B cell (primary cell): Measurements from ENCODE around the gene POFUT2. TPM values are rescaled to one million over a fixed set of nuclear protein-coding genes. Genes with fewer than 3 reads are reported as not detected.

ENCODE experiments used
- ATAC-seq: fragments of 200-7000 bp; cut with Tn5 transposase; one replicate; pipeline ENCODE4 v1.10.0; 2021; ENCODE audit warnings: low read depth, mild to moderate bottlenecking, moderate number of reproducible peaks, moderate library complexity
- CTCF ChIA-PET: fragments of 350-600 bp; sonication (Branson Sonifier 250); formaldehyde crosslinking; loops from one replicate; lab custom pipeline; 2021; ENCODE audit warnings: antibody characterized with exemption, inconsistent platforms; lab: Charles Lee
- POLR2A ChIA-PET: fragments of 350-600 bp; sonication (Branson Sonifier 250); formaldehyde crosslinking; loops from one replicate; lab custom pipeline; 2021; ENCODE audit warnings: antibody characterized with exemption; lab: Charles Lee
- DNase-seq: peaks from one replicate; pipeline ENCODE4 v3.0.0; 2013
- H2AFZ ChIP-seq: 2 replicates; pipeline ENCODE4 v1.6.1; 2012; ENCODE audit warnings: mild to moderate bottlenecking, low read depth, low read length; ENCODE audit not compliant: insufficient read depth, poor library complexity, severe bottlenecking
- H3K27ac ChIP-seq, 2 donors: 1 replicate in 1 of 2; 2 replicates in 1 of 2; pipeline ENCODE4 v1.5.1; 2012 to 2013; ENCODE audit warnings: low read length in 2 of 2, mild to moderate bottlenecking in 2 of 2, moderate library complexity in 1 of 2
- H3K27me3 ChIP-seq, 4 experiments: fragments of 200-600 bp in 1 of 4; sonication (generic) in 1 of 4; replicated peaks in 1 of 4; 1 replicate in 2 of 4; 2 replicates in 2 of 4; pipeline versions ENCODE4 v1.6.1 to v1.7.0; 2013 to 2016; ENCODE audit warnings: low read length in 3 of 4, mild to moderate bottlenecking in 2 of 4, mixed read lengths in 1 of 4, moderate library complexity in 1 of 4; ENCODE audit not compliant: insufficient read depth in 4 of 4, control insufficient read depth in 3 of 4; ENCODE audit errors: control extremely low read depth in 1 of 4
- H3K36me3 ChIP-seq, 2 experiments: replicated peaks in 1 of 2; 1 replicate in 1 of 2; 2 replicates in 1 of 2; pipeline versions ENCODE4 v1.6.1 to v1.7.1; 2013; ENCODE audit warnings: low read length in 1 of 2; ENCODE audit not compliant: insufficient read depth in 2 of 2, control insufficient read depth in 1 of 2; ENCODE audit errors: control extremely low read depth in 1 of 2, extremely low read depth in 1 of 2
- H3K4me1 ChIP-seq, 2 donors: fragments of 200-600 bp in 1 of 2; sonication (generic) in 1 of 2; 1 replicate in 1 of 2; 2 replicates in 1 of 2; pipeline versions ENCODE4 v1.5.1 to v1.6.1; 2013 to 2017; ENCODE audit warnings: low read length in 2 of 2; ENCODE audit not compliant: control insufficient read depth in 2 of 2, insufficient read depth in 2 of 2
- H3K4me2 ChIP-seq: replicated peaks from 2 replicates; pipeline ENCODE3; 2012; ENCODE audit warnings: mild to moderate bottlenecking, low read depth, low read length; ENCODE audit not compliant: poor library complexity, severe bottlenecking
- H3K4me3 ChIP-seq, 5 experiments: fragments of 200-600 bp in 1 of 5; sonication (generic) in 1 of 5; 1 replicate in 3 of 5; 2 replicates in 2 of 5; pipeline versions ENCODE4 v1.5.1 to v1.7.0; 2011 to 2016; ENCODE audit warnings: low read length in 4 of 5, mild to moderate bottlenecking in 4 of 5, low read depth in 2 of 5, control low read depth in 1 of 5, moderate library complexity in 1 of 5; ENCODE audit not compliant: insufficient read depth in 1 of 5; ENCODE audit errors: control extremely low read depth in 1 of 5, extremely low read depth in 1 of 5
- H3K79me2 ChIP-seq: fragments of 200-600 bp; sonication (generic); one replicate; pipeline ENCODE4 v1.6.0; 2016; ENCODE audit warnings: low read length; ENCODE audit not compliant: control insufficient read depth, insufficient read depth
- H3K9ac ChIP-seq: fragments of 200-600 bp; sonication (generic); 2 replicates; pipeline ENCODE4 v1.6.1; 2017; ENCODE audit warnings: mild to moderate bottlenecking, low read length, moderate library complexity
- H3K9me3 ChIP-seq, 3 donors: one replicate each; pipeline versions ENCODE4 v1.6.1 to v1.7.1; 2013; ENCODE audit warnings: low read length in 2 of 3; ENCODE audit not compliant: control insufficient read depth in 2 of 3, insufficient read depth in 1 of 3; ENCODE audit errors: control extremely low read depth in 1 of 3
- H4K20me1 ChIP-seq: 2 replicates; pipeline ENCODE4 v1.6.0; 2012; ENCODE audit warnings: mild to moderate bottlenecking, low read length; ENCODE audit not compliant: insufficient read depth, control insufficient read depth, poor library complexity, severe bottlenecking
- H3K27ac Mint-ChIP-seq: one replicate; pipeline ENCODE4 v1.8.0; 2021; ENCODE audit warnings: mixed read lengths
- H3K27me3 Mint-ChIP-seq: one replicate; pipeline ENCODE4 v1.8.0; 2021; ENCODE audit warnings: mixed read lengths
- H3K4me1 Mint-ChIP-seq: one replicate; pipeline ENCODE4 v1.8.0; 2021; ENCODE audit warnings: mixed read lengths
- H3K4me3 Mint-ChIP-seq: one replicate; pipeline ENCODE4 v1.8.0; 2021; ENCODE audit warnings: mixed read lengths
- H3K9me3 Mint-ChIP-seq: one replicate; pipeline ENCODE4 v1.8.0; 2022; ENCODE audit warnings: mixed read lengths; ENCODE audit not compliant: insufficient read depth
- EZH2 ChIP-seq: IDR thresholded peaks from 2 replicates; pipeline ENCODE4 v1.6.1; 2012; ENCODE audit warnings: borderline replicate concordance, low read depth, mild to moderate bottlenecking, moderate library complexity, low read length; ENCODE audit not compliant: insufficient read depth, poor library complexity, severe bottlenecking
- WGBS: methylation state at CpG from one replicate; pipeline ENCODE4 v1.1.5; 2013; ENCODE audit warnings: missing lambda C conversion rate; ENCODE audit not compliant: insufficient coverage; 5-methylcytosine and 5-hydroxymethylcytosine counted together
- intact Hi-C: fragments of 100-400 bp; cut with micrococcal nuclease; formaldehyde crosslinking; loops from one replicate; pipeline ENCODE4 v1.10.0; 2022
- polyA plus RNA-seq: library from polyadenylated mRNA; depleted of rRNA; stranded (reverse); fragments of >200 nt; gene quantifications from 2 replicates; pipeline ENCODE4 v1.2.3, GENCODE V29; 2012
- total RNA-seq, 2 donors: library from RNA; stranded (reverse); fragments of 120-200 nt in 1 of 2; gene quantifications; 1 replicate in 1 of 2; 2 replicates in 1 of 2; pipeline versions ENCODE4 v1.2.3 to v1.2.4, GENCODE V29; 2013 to 2022
- TF ChIP-seq, protein P1 (sequence below): fragments of 200-600 bp; IDR thresholded peaks from one replicate; pipeline ENCODE4 v1.8.0; 2022; ENCODE audit warnings: antibody characterized with exemption, mild to moderate bottlenecking

Gene POFUT2
- total and polyA plus RNA-seq, 2 donors (not counting 1 experiment from before 2014, with no cell fraction given): 38.3 to 41.8 TPM

- Histone ChIP-seq H3K4me3 (no peak overlapping the region), H3K4me1 (peaks cover 9 to 10% of the 10 kb centered on the region in 2 donors), H3K9ac (no peak overlapping the region), H3K27me3 (peaks cover 0 to 46% (median under 1%) of the 10 kb centered on the region in 4 experiments), H3K27ac (no peak overlapping the region), H3K9me3 (no peaks in the 10 kb centered on the region), H4K20me1 (no peaks in the 10 kb centered on the region), H3K36me3 (no peaks in the 10 kb centered on the region), H3K79me2 (no peaks in the 10 kb centered on the region), H3K4me2 (no peak overlapping the region), H2AFZ (no peak overlapping the region)
- ATAC-seq: no peak
- ChIA-PET CTCF (no interaction called here), POLR2A (no interaction called here)
- WGBS: 87% methylated on average over 27 of the region's 27 CpGs
- H3K9me3 Mint-ChIP-seq: no peaks in the 10 kb centered on the region
- intact Hi-C loops: no loop called here
- DNase-seq: no peak
- no peak overlapping the region for H3K27ac Mint-ChIP-seq
- TF ChIP-seq, protein P1, sequence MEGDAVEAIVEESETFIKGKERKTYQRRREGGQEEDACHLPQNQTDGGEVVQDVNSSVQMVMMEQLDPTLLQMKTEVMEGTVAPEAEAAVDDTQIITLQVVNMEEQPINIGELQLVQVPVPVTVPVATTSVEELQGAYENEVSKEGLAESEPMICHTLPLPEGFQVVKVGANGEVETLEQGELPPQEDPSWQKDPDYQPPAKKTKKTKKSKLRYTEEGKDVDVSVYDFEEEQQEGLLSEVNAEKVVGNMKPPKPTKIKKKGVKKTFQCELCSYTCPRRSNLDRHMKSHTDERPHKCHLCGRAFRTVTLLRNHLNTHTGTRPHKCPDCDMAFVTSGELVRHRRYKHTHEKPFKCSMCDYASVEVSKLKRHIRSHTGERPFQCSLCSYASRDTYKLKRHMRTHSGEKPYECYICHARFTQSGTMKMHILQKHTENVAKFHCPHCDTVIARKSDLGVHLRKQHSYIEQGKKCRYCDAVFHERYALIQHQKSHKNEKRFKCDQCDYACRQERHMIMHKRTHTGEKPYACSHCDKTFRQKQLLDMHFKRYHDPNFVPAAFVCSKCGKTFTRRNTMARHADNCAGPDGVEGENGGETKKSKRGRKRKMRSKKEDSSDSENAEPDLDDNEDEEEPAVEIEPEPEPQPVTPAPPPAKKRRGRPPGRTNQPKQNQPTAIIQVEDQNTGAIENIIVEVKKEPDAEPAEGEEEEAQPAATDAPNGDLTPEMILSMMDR: no peak
- TF ChIP-seq EZH2: no peak
- no peak overlapping the region for H3K4me3 Mint-ChIP-seq
- peaks cover 11% of the 10 kb centered on the region for H3K27me3 Mint-ChIP-seq
- H3K4me1 Mint-ChIP-seq: peaks cover 8% of the 10 kb centered on the region
Observed at GRCh38 chr21:45324489-45325205, 37.0 kb upstream of the POFUT2 start.

DNA sequence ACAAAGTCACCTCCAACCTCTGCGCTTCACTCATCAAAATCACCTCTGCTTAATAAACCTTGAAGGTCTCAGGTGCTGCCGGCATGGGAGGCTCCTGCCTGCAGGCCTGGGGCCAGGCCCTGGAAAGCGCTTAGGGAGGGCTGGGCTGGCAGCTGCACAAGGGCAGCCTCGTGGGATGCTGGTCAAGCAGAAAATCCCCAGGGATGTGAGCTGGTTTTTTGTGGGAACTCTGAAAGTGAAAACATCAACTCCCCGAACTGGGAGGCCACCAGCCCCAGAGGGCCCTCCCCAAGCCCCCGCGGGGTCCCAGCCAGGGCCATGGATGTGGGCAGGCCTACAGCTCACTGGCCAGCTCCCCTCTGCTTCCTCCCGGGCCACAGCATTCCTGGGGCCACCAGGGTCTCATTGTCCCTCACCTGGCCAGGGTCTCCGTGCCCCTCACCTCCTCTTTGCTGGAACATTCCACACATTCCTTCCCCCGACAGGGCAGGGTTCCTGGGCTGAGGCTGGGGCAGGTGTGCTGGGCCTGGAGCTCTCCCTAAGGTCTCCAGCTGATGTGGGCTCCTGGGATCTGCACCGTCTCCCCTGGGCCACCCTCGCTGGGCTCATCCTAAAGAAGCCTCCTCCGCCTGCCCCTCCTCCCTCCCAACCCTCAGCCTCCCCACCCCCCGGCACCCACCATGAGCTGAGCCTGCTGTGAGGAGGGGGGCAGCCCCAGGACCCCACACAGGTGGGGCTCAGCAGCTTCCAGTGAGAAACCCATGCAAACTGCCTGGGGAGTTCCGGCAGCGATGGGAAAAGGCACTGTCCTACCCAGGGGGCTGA, 36.0 kb upstream of the POFUT2 start:
- Mint-ChIP-seq H3K27me3 (peaks cover 16% of the 10 kb centered on the region), H3K4me1 (peaks cover 8% of the 10 kb centered on the region), H3K9me3 (no peaks in the 10 kb centered on the region), H3K4me3 (no peak overlapping the region), H3K27ac (no peak overlapping the region)
- POLR2A ChIA-PET: no interaction called here
- Histone ChIP-seq H3K79me2 (no peaks in the 10 kb centered on the region), H4K20me1 (no peaks in the 10 kb centered on the region), H3K27me3 (peaks cover 0 to 56% (median under 1%) of the 10 kb centered on the region in 4 experiments), H3K36me3 (no peaks in the 10 kb centered on the region), H3K4me3 (no peak overlapping the region), H3K9ac (no peak overlapping the region), H3K4me1 (peaks cover 9 to 10% of the 10 kb centered on the region in 2 donors), H3K27ac (no peak overlapping the region), H3K9me3 (no peaks in the 10 kb centered on the region), H2AFZ (no peak overlapping the region), H3K4me2 (no peak overlapping the region)
- DNase-seq (no peak), ATAC-seq (no peak)
- intact Hi-C loops: no loop called here
- TF ChIP-seq, protein P1: no peak
- no peak for TF ChIP-seq EZH2
- 49% methylated on average over 11 of the region's 16 CpGs for WGBS
- CTCF ChIA-PET: no interaction called here
